ENCODE results near the gene JMJD1C.

The JMJD1C gene

DNA sequence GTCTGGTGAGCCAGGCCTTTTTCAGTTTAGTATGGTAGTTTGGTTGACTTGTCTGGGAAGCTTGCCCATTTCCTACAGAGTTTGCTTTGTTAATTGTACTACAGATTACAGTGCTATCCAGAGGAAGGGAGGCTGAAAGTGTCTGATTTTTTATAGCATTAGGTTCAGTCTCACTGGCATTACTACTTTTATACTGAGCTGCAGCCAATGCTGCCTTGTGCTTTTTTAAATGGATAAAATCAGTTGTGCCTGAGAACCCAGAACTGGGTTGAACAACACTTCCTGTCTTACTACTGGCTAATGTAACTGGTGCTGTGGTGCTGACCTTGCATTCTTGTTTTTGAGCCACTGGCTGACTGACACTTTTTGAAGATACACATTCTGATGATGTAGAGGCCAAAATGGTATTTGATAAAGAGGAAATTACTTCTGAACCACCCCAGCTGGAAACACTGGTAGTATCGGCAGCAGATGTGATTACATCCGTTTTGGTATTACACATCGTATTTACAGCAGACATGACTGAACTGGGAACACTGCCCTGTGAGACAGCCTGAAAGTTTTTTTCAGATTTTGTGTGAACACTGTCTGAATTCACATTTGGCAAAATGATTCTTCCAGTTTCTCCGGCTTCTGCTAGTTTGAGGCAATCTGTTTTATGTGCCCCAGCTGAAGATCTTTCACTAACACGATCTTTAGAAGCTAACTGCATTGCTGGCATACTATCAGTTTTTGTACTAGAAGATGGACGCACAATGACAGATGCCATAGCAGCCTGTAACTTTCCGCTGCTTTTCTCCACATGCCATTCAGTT, 258.6 kb downstream of the JMJD1C start:
- no peak for DNase-seq

DNA sequence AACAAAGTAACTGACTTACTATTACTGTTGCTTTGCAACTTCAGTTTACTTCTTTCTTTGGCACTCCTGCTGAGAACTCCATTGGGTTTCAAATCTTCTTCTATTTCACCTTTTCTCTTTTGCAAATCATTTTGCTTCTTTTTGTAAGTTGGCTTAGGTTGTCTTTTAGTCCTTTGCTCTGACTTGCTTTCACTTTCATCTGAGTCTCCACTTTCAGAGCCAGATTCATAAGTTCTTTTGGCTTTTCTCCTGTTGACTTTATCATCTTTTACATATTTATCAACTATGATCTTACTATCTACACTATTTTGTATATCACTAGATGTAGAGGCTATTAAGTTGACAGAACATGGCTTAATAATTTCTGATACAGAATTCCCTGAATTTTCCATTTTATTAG, 259.2 kb downstream of the JMJD1C start:
- DNase-seq = no peak

DNA sequence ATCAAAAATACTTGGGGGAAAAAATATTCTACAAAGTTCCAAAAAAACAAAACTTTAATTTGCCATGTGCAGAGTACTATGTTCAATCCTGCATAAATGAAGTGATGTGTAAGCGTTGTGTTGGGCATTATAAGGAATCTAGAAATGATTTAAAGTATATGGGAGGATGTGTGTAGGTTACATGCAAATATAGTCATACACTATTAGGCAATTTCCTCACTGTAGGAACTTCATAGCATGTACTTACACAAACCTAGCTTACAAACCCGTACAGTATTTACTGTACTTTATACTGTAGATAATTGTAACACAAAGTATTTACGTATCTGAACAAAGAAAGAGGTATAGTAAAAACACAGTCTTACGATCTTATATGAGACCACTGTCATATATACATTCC, 260.4 kb downstream of the JMJD1C start:
- no peak for DNase-seq

DNA sequence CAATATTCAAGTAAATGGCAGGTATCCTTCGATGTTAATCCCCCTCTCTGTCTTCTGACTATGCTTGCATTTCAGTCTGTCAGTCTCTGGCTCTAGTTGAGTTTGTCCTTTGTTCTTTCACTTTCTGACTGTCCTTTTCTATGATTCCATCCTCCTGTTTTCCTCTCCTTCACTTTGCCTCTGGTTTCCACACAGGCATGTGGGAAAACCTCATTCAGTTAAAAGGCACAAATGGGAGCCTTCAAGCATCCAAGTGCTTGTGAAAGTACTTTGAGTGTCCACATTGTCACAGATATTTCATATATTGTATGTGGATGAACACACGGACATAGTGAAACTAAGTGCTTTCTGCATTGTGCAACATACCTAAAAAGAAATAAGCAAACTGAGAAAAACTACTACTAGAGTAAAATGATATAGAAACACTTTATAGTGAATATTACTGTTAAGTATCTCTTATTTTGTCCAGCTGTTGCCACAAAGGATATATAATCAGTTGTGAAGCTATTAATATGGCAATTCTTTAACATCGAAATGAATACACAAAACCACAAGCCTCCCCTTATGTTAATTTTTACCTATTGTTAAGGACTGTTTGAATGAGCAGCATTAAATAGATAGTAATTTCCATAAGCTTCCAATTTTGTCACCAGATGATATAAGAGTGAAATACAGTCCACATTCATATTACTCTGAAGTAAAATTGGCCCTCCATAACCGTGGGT, 260.9 kb downstream of the JMJD1C start:
- DNase-seq = no peak

DNA sequence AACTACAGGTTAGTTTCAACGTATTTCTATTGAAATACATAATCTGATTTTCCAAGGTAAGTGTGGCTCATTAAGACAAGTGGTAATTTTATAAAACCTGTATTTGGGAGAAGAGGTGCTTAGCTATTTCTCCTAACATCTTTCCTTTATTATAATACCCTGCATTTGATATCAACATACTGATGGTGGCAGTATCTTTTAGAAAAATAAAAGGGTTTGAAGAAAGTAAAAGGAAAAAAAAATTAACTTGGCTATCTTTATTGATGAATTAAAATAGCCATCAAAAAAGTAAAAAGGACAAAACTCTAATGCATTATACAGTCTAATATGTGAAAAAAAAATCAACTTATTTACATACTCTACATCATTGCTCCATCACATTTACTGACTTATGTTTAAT, 264.7 kb downstream of the JMJD1C start:
- DNase-seq = no peak

DNA sequence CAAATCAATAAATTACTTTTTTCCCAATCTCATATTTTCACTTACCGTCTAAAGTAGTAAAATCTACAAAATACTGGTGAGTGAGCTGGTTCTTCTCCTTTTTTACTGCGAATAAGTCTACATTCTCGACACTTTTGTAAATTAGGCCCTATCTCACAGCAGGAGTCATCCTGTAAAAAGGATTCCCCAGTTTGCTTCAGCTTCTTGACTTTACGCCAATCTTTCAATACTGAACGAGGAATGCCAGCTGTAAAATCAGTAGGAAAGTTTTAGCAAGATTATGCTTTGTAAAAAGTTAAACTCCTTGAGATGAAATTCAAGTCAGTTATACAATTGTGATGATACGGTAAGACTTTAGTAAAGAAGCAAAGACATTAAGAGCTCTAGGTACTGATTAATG, 265.3 kb downstream of the JMJD1C start:
- no peak for DNase-seq

DNA sequence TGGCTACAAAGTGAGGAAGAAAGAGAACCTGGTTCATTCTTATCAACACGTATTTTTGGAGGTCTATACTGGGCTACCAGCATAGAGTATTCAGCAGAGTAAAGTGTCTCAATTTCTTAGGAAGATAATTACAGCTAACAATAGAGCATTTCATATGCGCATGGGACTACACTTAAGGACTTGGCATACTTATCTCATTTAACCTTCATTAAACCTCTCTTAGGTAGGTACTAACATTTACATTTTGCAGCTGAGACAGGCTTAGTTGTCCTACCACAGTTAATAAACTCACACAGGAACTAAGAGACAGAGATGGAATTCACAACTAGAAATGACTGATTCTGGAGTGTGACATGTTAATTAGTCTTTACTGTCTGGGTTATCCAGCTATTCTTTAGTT, 266.1 kb downstream of the JMJD1C start:
- no peak for DNase-seq

DNA sequence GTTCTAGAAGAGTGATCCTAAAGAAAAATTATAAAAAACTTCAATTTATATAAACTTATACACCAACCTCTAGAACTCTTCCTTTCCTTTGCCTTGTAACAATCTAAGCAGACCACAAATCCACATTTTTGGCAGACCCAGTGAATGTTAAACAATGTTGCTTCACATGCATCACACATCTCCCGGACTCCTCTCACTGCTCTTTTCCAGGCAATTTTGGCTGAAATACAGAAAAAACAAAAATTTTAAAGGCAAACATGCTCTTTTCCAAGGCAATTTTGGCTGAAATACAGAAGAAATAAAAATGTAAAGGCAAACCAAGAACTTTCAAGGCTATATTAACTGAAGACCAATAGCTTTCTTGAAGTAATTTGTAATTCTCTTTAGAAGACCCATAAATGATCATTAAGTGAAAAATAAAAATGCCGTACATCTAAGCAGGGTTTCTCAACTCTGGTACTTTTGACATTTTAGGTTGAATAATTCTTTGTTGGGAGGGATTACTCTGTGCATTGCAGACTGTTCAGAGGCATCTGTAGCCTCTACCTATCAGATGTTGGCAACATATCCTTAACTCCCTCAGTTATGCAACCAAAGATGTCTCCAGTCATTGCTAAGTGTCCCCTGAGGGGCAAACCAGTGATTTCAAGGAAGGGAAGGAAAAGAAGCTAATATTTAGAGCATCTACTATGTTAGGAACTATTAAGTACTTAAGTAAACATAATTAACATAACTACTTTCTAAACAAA, 268.3 kb downstream of the JMJD1C start:
- DNase-seq = no peak

DNA sequence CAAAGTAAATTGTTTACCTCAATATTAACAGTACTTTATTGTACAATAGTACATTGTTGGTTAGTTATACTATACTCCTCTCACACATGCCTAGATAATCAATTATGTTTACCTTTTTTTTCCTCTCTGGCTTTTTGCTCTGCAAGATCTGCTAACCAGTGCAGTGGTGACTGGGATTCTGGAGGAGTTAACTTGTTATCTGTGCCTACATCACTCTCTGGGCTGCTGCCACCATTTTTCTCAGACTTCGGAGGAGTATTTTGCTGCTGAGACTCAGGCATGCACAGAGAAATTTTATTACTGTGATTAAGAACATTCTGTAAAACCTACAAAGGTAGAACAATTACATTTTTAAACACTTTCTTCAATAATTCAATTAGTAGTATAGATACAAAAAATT, 273.0 kb downstream of the JMJD1C start:
- DNase-seq = no peak

DNA sequence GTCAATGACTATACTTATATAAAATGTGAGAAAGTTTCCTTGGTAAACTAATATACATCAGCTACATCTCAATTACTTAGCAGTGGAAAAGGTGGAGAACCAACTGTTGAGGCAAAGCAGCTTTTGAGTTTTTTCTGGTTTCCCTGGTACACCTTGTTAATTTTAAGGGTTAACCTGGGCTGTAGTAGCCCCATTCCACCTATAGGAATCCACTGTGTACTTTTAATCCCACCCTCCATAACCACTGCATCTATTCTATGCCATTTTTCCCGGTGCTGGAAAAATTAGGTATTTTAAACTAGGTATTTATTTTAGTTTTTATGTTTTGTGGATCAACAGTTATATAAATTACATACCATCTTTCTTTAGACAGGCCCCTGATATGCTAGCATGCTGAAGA, 290.2 kb downstream of the JMJD1C start:
- DNase-seq = no peak

DNA sequence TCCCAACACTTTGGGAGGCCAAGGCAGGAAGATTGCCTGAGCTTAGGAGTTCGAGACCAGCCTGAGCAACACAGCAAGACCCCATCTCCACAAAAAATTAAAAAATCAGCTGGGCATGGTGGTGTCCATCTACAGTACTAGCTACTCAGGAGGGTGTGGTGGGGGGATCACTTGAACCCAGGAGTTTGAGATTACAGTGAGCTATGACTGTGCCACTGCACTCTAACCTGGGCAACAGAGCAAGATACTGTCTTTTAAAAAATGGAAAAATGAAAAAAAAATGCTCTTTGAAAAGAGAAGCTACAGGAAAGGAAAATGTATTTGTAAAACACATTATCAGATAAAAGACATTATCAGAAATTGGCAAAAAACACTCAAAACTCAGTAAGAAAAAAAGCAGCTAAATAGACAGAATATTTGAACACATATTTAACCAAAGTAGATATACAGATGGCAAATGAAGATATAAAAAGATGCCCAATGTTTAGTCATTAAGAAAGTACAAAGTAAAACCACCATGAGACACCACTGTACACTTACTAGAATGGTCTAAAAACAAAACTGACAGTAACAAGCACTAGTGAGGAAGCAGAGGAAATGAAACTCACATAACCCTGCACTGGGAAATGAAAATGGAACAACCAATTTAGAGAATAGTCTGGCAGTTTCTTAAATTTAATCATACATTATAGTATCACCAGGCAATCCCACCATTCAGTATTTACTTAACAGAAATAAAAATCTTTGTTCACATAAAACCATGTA, 292.1 kb downstream of the JMJD1C start:
- DNase-seq = no peak

DNA sequence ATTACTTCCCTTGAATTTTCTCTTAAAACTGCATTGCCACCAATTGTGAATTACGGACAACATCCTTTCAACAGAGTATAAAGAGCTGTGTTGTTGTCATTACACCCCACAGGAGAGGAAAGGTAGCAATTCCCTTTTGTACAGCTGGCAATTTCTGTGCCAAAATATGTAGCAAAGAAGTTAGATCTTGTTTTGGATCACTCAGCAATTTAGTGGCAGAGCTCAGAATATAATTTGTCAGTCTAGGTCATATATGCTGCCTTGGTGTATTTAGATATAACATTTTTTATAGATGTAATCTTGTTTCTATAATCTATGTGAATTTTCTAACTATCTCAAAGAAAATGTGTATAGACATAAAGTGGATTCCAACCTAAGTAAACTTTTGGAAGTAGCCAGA, 293.9 kb downstream of the JMJD1C start:
- DNase-seq = no peak

DNA sequence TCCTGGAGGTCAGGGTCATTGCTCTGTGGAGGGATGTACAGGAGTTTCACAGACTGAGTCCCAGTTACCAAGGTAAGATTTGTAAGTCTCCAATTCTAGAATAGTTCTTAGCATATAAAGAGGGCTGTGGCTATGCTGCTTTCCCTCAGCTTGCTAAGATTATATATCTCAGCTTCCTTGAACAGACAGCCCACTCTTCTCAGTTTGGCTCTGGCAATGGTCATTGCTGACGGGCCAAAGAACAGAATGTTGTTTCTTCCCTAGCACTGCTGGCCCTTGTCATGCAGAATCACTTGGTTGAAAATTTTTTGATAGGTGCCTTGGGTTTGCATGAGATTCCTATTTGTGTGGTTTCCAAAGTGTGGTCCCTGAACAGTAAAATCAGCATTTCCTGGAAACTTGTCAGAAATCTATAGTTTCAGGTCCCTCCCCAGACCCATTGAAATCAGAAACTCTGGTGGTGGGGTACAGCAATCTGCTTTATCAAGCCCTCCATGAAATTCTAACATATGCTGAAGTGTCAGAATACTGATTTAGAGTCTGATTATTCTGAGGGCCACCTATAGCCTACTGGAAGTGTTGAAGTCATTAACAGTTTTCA, 294.4 kb downstream of the JMJD1C start:
- DNase-seq = no peak

DNA sequence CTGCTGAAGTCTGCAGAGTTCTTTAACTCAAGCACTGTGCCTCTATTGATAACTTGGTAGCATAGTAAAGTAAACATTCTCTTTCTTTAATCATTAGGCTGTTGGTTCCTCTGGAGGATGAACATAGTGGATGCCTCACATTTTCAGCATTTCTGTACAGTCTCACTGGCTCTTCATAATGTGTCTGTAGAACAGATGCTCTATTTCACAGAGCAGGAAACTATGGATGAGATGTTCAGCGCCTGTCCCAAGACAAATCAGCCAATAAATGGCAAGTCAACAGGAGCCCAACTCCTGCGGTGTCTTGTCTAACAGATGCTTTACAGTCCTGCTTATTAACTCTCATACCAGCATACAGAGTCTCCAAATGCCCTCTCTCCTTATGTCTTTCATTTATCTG, 296.2 kb downstream of the JMJD1C start:
- no peak for DNase-seq

DNA sequence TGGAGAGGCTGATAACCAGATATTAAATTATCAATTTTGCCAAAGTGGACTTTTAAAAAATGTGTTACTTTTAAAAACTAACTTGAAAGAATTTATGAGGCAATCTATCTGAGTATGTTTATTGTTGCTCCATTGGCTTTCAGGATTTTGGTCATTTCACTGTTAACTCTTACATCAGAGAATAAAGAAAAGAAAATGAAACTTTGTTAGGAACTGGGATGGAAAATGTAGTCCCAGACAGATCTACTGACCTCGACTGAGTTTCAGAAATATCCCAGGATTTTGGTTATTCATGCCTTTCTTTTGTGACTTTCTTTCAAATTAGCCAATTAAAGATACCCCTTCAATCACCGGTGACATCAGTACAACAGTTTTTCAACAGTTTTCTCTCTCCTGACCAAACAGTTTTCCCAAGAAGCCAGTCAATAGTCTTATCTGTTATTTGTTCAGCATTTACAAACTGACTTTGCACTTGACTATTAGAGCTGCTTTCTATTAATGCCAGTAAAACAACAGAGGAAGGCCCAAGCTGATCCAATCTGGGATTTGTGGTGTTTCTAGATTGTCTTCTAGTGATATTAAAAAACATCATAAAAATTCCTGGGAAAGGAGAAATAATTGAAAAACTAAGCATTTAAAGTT, 296.8 kb downstream of the JMJD1C start:
- no peak for DNase-seq

DNA sequence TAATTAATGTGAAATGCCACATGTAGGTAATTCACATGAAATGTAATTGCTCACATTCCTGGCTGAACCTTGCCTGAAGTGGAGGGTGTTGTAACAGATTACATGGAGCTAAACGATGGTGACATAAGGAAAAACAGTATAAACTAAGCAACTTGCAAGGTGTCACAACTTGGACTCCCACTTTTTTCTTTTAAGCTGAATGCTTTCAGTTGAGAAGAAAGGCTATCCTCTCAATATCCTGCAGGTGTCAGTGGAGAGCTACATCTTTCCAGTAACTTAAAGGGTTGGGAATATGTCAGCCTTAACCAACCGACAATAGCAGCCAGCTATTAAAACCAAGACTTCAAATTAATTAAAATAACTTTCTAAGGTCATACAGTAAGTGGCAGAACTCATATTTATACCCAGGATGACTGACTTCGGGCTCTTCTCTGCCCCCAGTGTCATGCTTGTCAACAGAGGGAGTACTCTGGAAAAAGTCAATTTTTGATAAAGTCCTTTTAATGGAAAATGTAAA, 299.0 kb downstream of the JMJD1C start:
- no peak for DNase-seq

DNA sequence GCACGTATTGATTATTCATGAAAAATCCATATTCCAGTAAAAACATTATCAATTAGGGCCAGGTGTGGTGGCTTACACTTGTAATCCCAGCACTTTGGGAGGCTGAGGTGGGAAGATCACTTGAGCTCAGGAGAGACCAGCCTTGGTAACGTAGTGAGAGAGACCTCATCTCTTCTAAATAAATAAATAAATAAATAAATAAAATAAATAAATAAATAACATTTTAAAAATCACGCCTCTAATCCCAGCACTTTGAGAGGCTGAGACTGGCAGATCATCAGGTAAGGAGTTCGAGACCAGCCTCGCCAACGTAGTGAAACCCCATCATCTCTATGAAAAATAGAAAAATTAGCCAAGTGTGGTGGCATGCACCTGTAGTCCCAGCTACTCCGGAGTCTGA, 300.5 kb downstream of the JMJD1C start:
- DNase-seq = no peak

DNA sequence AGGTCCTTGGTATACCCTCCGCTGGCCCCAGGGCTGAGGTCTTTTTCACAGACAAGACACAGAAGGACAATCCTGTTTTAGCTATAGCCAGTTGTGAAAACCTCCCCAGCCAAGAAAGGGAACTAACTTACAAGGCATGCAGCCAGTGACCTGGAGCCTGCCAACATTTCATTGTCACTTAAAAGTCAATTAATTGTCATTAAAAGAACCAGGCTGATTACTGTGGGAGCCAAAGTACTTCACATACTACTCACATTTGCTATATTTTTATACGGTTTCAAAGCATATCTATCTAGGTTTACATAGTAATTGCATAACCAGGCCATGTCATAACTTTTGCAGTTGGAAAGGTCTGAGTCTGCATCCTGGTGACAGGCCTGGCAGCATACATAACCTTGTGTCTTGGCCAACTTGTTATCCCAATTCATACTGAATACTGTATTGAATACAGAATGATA, 301.6 kb downstream of the JMJD1C start:
- DNase-seq = no peak

DNA sequence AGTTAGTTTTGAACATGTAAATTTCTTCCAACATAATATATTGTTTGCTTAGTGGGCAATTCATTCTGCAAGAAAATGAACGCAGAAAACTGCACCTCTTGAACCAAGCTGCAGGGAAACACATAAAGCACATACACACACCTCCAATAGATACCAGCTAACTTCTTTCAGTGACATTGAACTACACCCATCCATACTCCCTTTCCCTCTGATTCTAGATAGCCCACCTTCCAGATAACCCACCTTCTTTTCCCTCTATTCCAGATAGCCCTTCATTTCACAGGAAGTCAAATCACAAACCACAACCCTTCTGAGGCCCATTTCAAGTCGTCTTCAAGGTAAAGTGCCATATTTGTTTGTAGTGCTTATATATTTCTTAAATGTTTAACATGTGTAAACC, 304.2 kb downstream of the JMJD1C start:
- DNase-seq = no peak

DNA sequence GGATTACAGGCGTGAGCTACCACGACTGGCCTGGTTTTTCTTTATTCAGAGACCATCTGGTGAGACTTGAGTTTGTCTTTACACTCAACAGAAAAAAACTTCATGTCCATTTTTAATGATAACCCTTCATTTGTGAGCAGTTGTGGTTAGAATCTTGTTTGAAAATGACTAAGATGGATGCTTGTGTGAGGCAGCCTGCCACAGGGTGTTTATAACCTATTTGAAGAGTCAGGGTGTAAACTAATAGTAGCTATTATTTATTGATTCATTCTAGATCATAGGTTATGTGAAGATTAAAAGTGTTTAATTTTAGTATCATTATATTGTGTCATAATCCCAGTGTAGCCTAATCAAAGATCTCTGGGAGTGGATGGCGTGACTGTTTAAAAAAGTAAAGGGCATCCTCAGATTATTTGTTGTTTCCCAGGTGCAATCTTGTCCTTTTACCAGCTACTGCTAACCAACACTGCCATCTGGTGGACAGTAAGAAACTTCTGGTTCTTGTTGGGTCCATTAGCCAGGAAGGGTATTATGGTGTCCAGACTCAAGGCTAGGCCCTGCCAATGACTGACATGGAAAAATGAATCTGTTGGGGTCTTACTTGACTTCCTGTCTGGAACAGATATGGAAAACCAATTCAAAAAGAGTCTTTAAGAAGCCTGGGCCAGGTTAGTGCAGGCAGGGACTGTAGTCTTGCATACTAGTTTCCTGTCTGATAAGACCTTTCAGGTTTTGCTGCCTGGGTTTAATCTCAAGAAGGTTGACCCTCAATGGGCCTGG, 307.7 kb downstream of the JMJD1C start:
- peak; percentile 2 for DNase-seq

DNA sequence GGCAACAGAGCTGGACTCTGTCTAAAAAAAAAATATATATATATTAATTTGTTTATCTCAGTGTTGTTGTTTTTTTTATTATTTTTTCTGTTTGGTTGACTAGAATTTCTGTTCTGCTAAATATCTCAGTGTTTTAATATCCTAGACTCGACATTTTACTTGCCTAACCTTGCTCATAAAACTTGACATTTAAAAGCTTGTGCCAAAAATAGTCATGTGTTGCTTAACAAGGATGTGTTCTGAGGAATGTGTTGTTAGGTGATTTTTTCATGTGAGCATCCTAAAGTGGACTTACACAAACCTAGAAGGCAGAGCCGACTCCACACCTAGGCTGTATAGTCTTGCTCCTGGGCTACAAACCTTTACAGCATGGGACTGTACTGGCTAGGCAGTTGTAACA, 309.5 kb downstream of the JMJD1C start:
- no peak for DNase-seq
